H9 (cell line): ENCODE measurements around the gene FIBP. TPM values are rescaled to one million over a fixed set of nuclear protein-coding genes. Genes with fewer than 3 reads are reported as not detected.

Experiments used
- DNase-seq: peaks from one replicate; pipeline ENCODE4 v3.0.0-alpha.2; 2017
- H2AFZ ChIP-seq: one replicate; pipeline ENCODE4 v1.6.1; 2013; ENCODE audit warnings: mild to moderate bottlenecking, low read length, control low read depth, moderate library complexity
- H2AK5ac ChIP-seq: 2 replicates; pipeline ENCODE4 v1.6.1; 2013; ENCODE audit warnings: low read length, control low read depth, mixed read lengths; ENCODE audit not compliant: insufficient read length
- H2BK120ac ChIP-seq: one replicate; pipeline ENCODE4 v1.6.1; 2013; ENCODE audit warnings: low read depth, mild to moderate bottlenecking, low read length, control low read depth, inconsistent platforms; ENCODE audit not compliant: poor library complexity, severe bottlenecking
- H2BK12ac ChIP-seq: 2 replicates; pipeline ENCODE4 v1.6.1; 2013; ENCODE audit warnings: low read length, control low read depth, mixed read lengths, low read depth; ENCODE audit not compliant: insufficient read length
- H2BK15ac ChIP-seq: 2 replicates; pipeline ENCODE4 v1.6.1; 2013; ENCODE audit warnings: low read depth, low read length, control low read depth
- H2BK20ac ChIP-seq: one replicate; pipeline ENCODE4 v1.6.1; 2013; ENCODE audit warnings: low read depth, mild to moderate bottlenecking, low read length, control low read depth, inconsistent platforms; ENCODE audit not compliant: poor library complexity, severe bottlenecking
- H2BK5ac ChIP-seq: 2 replicates; pipeline ENCODE4 v1.6.1; 2013; ENCODE audit warnings: low read length, control low read depth, mixed read lengths; ENCODE audit not compliant: insufficient read length
- H3K14ac ChIP-seq: 2 replicates; pipeline ENCODE4 v1.6.1; 2013; ENCODE audit warnings: low read length, control low read depth; ENCODE audit not compliant: insufficient read depth
- H3K18ac ChIP-seq: 2 replicates; pipeline ENCODE4 v1.6.1; 2013; ENCODE audit warnings: low read depth, mild to moderate bottlenecking, mixed read lengths, low read length, control low read depth; ENCODE audit not compliant: insufficient read length
- H3K23ac ChIP-seq: 2 replicates; pipeline ENCODE4 v1.6.1; 2013; ENCODE audit warnings: low read length, control low read depth, mixed read lengths, low read depth; ENCODE audit not compliant: insufficient read length
- H3K23me2 ChIP-seq: 2 replicates; pipeline ENCODE4 v1.6.1; 2013; ENCODE audit warnings: low read depth, mild to moderate bottlenecking, mixed read lengths, low read length, control low read depth; ENCODE audit not compliant: insufficient read length, poor library complexity, severe bottlenecking
- H3K27ac ChIP-seq: 2 replicates; pipeline ENCODE4 v1.5.1; 2013; ENCODE audit warnings: low read length, control low read depth, mixed read lengths, low read depth; ENCODE audit not compliant: insufficient read length
- H3K27me3 ChIP-seq: 2 replicates; pipeline ENCODE4 v1.6.1; 2013; ENCODE audit warnings: low read length, control low read depth, inconsistent platforms; ENCODE audit not compliant: insufficient read depth
- H3K4ac ChIP-seq: 2 replicates; pipeline ENCODE4 v1.6.1; 2013; ENCODE audit warnings: low read depth, mild to moderate bottlenecking, control low read depth, inconsistent platforms, low read length, moderate library complexity
- H3K4me1 ChIP-seq: 2 replicates; pipeline ENCODE4 v1.6.1; 2013; ENCODE audit warnings: low read length, control low read depth, inconsistent platforms; ENCODE audit not compliant: insufficient read depth
- H3K4me2 ChIP-seq: 2 replicates; pipeline ENCODE4 v1.6.1; 2013; ENCODE audit warnings: low read length, control low read depth, mixed read lengths; ENCODE audit not compliant: insufficient read length, insufficient read depth
- H3K56ac ChIP-seq: 2 replicates; pipeline ENCODE4 v1.6.1; 2013; ENCODE audit warnings: low read depth, mild to moderate bottlenecking, mixed read lengths, low read length, control low read depth; ENCODE audit not compliant: insufficient read length
- H3K79me1 ChIP-seq: 2 replicates; pipeline ENCODE4 v1.6.1; 2013; ENCODE audit warnings: low read depth, mild to moderate bottlenecking, moderate library complexity, low read length, control low read depth, inconsistent platforms; ENCODE audit not compliant: insufficient read depth, poor library complexity, severe bottlenecking
- H3K79me2 ChIP-seq: 2 replicates; pipeline ENCODE4 v1.6.1; 2013; ENCODE audit warnings: low read length, control low read depth, inconsistent platforms; ENCODE audit not compliant: insufficient read depth
- H3K9ac ChIP-seq: 2 replicates; pipeline ENCODE4 v1.6.1; 2013; ENCODE audit warnings: low read length, control low read depth, mixed read lengths; ENCODE audit not compliant: insufficient read length; ENCODE audit errors: extremely low read depth
- H3K9me3 ChIP-seq: one replicate; pipeline ENCODE4 v1.6.1; 2013; ENCODE audit warnings: low read depth, low read length, inconsistent platforms; ENCODE audit not compliant: control insufficient read depth
- H3T11ph ChIP-seq: one replicate; pipeline ENCODE4 v1.6.1; 2013; ENCODE audit warnings: mild to moderate bottlenecking, low read length, control low read depth, inconsistent platforms
- H4K20me1 ChIP-seq: one replicate; pipeline ENCODE4 v1.6.1; 2013; ENCODE audit not compliant: control insufficient read depth, insufficient read length, insufficient read depth
- H4K5ac ChIP-seq: 2 replicates; pipeline ENCODE4 v1.6.1; 2013; ENCODE audit warnings: low read depth, mild to moderate bottlenecking, mixed read lengths, low read length, control low read depth; ENCODE audit not compliant: insufficient read length
- H4K8ac ChIP-seq: replicated peaks from 2 replicates; pipeline ENCODE4 v1.6.1; 2013; ENCODE audit warnings: low read length, control low read depth, mixed read lengths, low read depth; ENCODE audit not compliant: insufficient read length
- H4K91ac ChIP-seq: 2 replicates; pipeline ENCODE4 v1.6.1; 2013; ENCODE audit warnings: low read depth, mild to moderate bottlenecking, moderate library complexity, mixed read lengths, low read length, control low read depth; ENCODE audit not compliant: insufficient read length
- H3K27ac Mint-ChIP-seq, 3 experiments: 2 replicates in 2 of 3; 3 replicates in 1 of 3; pipeline ENCODE4 v1.8.0; 2020 to 2021; ENCODE audit warnings: mixed read lengths in 3 of 3, mild to moderate bottlenecking in 1 of 3, moderate library complexity in 1 of 3
- H3K27me3 Mint-ChIP-seq: 2 replicates; pipeline ENCODE4 v1.8.0; 2021; ENCODE audit warnings: low read depth, mild to moderate bottlenecking, moderate library complexity, mixed read lengths
- H3K36me3 Mint-ChIP-seq, 3 experiments: 2 replicates in 2 of 3; 3 replicates in 1 of 3; pipeline ENCODE4 v1.8.0; 2020 to 2021; ENCODE audit warnings: low read depth in 3 of 3, mixed read lengths in 3 of 3; ENCODE audit not compliant: insufficient read depth in 1 of 3
- H3K4me1 Mint-ChIP-seq, 2 experiments: 2 replicates each; pipeline ENCODE4 v1.8.0; 2020; ENCODE audit warnings: mixed read lengths in 2 of 2
- H3K4me3 Mint-ChIP-seq, 2 experiments: 2 replicates in 1 of 2; 3 replicates in 1 of 2; pipeline ENCODE4 v1.8.0; 2020 to 2021; ENCODE audit warnings: mild to moderate bottlenecking in 2 of 2, mixed read lengths in 2 of 2, moderate library complexity in 1 of 2
- H3K9me3 Mint-ChIP-seq, 2 experiments: 2 replicates in 1 of 2; 3 replicates in 1 of 2; pipeline ENCODE4 v1.8.0; 2020; ENCODE audit warnings: mild to moderate bottlenecking in 2 of 2, mixed read lengths in 2 of 2, moderate library complexity in 1 of 2
- WGBS: extraction: QIAGEN DNeasy Blood & Tissue Kit; methylation state at CpG from one replicate; pipeline ENCODE4 v1.1.7; 2013; ENCODE audit warnings: missing lambda C conversion rate, low lambda C conversion rate, mixed read lengths; ENCODE audit not compliant: insufficient read length; ENCODE audit errors: extremely low coverage; 5-methylcytosine and 5-hydroxymethylcytosine counted together
- total RNA-seq: library from RNA; stranded (reverse); gene quantifications from 2 replicates; pipeline ENCODE4 v1.2.1, GENCODE V29; 2021
- TF ChIP-seq, protein P1 (sequence below): fragments of 200-600 bp; sonication (generic); conservative IDR thresholded peaks from 3 replicates; pipeline ENCODE4 v1.8.0; 2021; ENCODE audit warnings: antibody characterized with exemption, mild to moderate bottlenecking

Gene FIBP
- total RNA-seq, 1 experiment from 2014 or later: 87.0 TPM

- Histone ChIP-seq H3K4me2 (no peak overlapping the region), H3K27me3 (no peaks in the 10 kb centered on the region), H2AK5ac (no peak overlapping the region), H2BK15ac (no peak overlapping the region), H2BK120ac (no peak overlapping the region), H2BK20ac (no peak overlapping the region), H3K23ac (no peak overlapping the region), H2BK5ac (no peak overlapping the region), H2AFZ (no peak overlapping the region), H4K91ac (no peak overlapping the region), H3K56ac (no peak overlapping the region), H4K8ac (no peak overlapping the region), H3K9me3 (no peaks in the 10 kb centered on the region), H3K14ac (no peak overlapping the region), H3K27ac (no peak overlapping the region), H3K79me1 (no peaks in the 10 kb centered on the region), H4K5ac (no peak overlapping the region), H3T11ph (no peak overlapping the region), H3K23me2 (peaks cover 11% of the 10 kb centered on the region), H4K20me1 (no peaks in the 10 kb centered on the region), H3K79me2 (no peaks in the 10 kb centered on the region), H3K18ac (no peak overlapping the region), H3K9ac (no peak overlapping the region), H3K4me1 (no peaks in the 10 kb centered on the region; the same call in 1 of the 2 replicates), H2BK12ac (no peak overlapping the region), H3K4ac (no peak overlapping the region)
- Mint-ChIP-seq H3K4me3 (no peak overlapping the region), H3K27ac (no peak overlapping the region), H3K9me3 (no peaks in the 10 kb centered on the region; a peak in 1 of 5 replicates), H3K36me3 (peaks cover 0 to 7% (median 5%) of the 10 kb centered on the region in 3 experiments; a peak in 5 of 7 replicates), H3K4me1 (peaks cover 24 to 34% of the 10 kb centered on the region in 2 experiments), H3K27me3 (peaks cover 11% of the 10 kb centered on the region)
- WGBS: no CpG with 5 or more reads among the region's 13 CpGs
- peak; percentile 71 for DNase-seq
- TF ChIP-seq, protein P1, sequence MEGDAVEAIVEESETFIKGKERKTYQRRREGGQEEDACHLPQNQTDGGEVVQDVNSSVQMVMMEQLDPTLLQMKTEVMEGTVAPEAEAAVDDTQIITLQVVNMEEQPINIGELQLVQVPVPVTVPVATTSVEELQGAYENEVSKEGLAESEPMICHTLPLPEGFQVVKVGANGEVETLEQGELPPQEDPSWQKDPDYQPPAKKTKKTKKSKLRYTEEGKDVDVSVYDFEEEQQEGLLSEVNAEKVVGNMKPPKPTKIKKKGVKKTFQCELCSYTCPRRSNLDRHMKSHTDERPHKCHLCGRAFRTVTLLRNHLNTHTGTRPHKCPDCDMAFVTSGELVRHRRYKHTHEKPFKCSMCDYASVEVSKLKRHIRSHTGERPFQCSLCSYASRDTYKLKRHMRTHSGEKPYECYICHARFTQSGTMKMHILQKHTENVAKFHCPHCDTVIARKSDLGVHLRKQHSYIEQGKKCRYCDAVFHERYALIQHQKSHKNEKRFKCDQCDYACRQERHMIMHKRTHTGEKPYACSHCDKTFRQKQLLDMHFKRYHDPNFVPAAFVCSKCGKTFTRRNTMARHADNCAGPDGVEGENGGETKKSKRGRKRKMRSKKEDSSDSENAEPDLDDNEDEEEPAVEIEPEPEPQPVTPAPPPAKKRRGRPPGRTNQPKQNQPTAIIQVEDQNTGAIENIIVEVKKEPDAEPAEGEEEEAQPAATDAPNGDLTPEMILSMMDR: no peak
Measured at GRCh38 chr11:65915821-65916251, 27.6 kb upstream of the FIBP start.
